Suprapubic skin (tissue), 4 donors: Measurements from ENCODE around the gene SH3BGR. TPM values are rescaled to one million over a fixed set of nuclear protein-coding genes. Genes with fewer than 3 reads are reported as not detected.

ENCODE experiments used
- DNase-seq, 2 donors: peaks; one replicate each; pipeline ENCODE4 v3.0.0-alpha.2; 2019; ENCODE audit warnings: low spot score in 2 of 2
- H3K27ac ChIP-seq: fragments of 200-600 bp; sonication (generic); one replicate; pipeline ENCODE4 v1.5.1; 2019
- H3K27me3 ChIP-seq: fragments of 200-600 bp; sonication (generic); one replicate; pipeline ENCODE4 v1.5.1; 2019
- H3K36me3 ChIP-seq: fragments of 200-600 bp; sonication (generic); one replicate; pipeline ENCODE4 v1.5.1; 2019
- H3K4me1 ChIP-seq: fragments of 200-600 bp; sonication (generic); one replicate; pipeline ENCODE4 v1.5.1; 2019
- H3K4me3 ChIP-seq: fragments of 200-600 bp; sonication (generic); one replicate; pipeline ENCODE4 v1.5.1; 2019; ENCODE audit warnings: mild to moderate bottlenecking
- H3K9me3 ChIP-seq: fragments of 200-600 bp; sonication (generic); one replicate; pipeline ENCODE4 v1.5.1; 2019
- CTCF ChIP-seq, 2 donors: fragments of 200-600 bp in 1 of 2; fragments of 450-650 bp in 1 of 2; sonication (generic) in 1 of 2; IDR thresholded peaks; one replicate each; pipeline ENCODE4 v1.5.1; 2016 to 2019; ENCODE audit warnings: antibody characterized with exemption in 2 of 2, mild to moderate bottlenecking in 1 of 2, moderate library complexity in 1 of 2
- EP300 ChIP-seq: sonication (generic); formaldehyde crosslinking; IDR thresholded peaks from one replicate; pipeline ENCODE4 v1.6.1; 2017; ENCODE audit warnings: antibody characterized with exemption
- POLR2A ChIP-seq, 2 donors: fragments of 450-650 bp; IDR thresholded peaks; one replicate each; pipeline ENCODE4 v1.6.1; 2017; ENCODE audit warnings: antibody characterized with exemption in 2 of 2, mild to moderate bottlenecking in 2 of 2, moderate library complexity in 2 of 2
- POLR2AphosphoS5 ChIP-seq, 3 donors: sonication (generic); formaldehyde crosslinking; IDR thresholded peaks; one replicate each; pipeline ENCODE4 v1.6.1; 2017; ENCODE audit warnings: antibody characterized with exemption in 3 of 3
- WGBS: methylation state at CpG from one replicate; pipeline ENCODE4 v1.1.5; 2018; 5-methylcytosine and 5-hydroxymethylcytosine counted together
- total RNA-seq, 4 donors: library from RNA; depleted of rRNA; stranded (reverse); fragments of >200 nt; gene quantifications; one replicate each; pipeline ENCODE4 v1.1.0, GENCODE V29; 2016

SH3BGR gene
- total RNA-seq, 4 donors from 2014 or later: 0.64 to 1.3 (median 0.68) TPM; not detected in 1

- Histone ChIP-seq H3K4me3 (no peak overlapping the region), H3K27me3 (no peaks in the 10 kb centered on the region), H3K9me3 (no peaks in the 10 kb centered on the region), H3K36me3 (no peaks in the 10 kb centered on the region), H3K27ac (no peak overlapping the region), H3K4me1 (no peaks in the 10 kb centered on the region)
- 91% methylated on average over 4 of the region's 4 CpGs for WGBS
- TF ChIP-seq EP300 (no peak), POLR2A (IDR thresholded peaks at IDR 0.05) (no peak)
- DNase-seq: no peak
Measured at GRCh38 chr21:39480271-39480670, 28.5 kb downstream of the SH3BGR start.

GRCh38 chr21:39481886-39482285 is 30.1 kb downstream of the SH3BGR start:
- H3K27me3 ChIP-seq: no peaks in the 10 kb centered on the region
- no peaks in the 10 kb centered on the region for H3K9me3 ChIP-seq
- H3K36me3 ChIP-seq: no peaks in the 10 kb centered on the region
- no peak overlapping the region for H3K4me3 ChIP-seq
- TF ChIP-seq POLR2AphosphoS5 (IDR thresholded peaks at IDR 0.05) (no peak), CTCF (IDR thresholded peaks at IDR 0.05) (no peak), EP300 (no peak), POLR2A (IDR thresholded peaks at IDR 0.05) (no peak)
- WGBS: 84% methylated on average over 3 of the region's 3 CpGs
- DNase-seq: no peak
- H3K4me1 ChIP-seq: no peaks in the 10 kb centered on the region
- H3K27ac ChIP-seq: no peak overlapping the region

- no peaks in the 10 kb centered on the region for H3K4me1 ChIP-seq
- no peak for DNase-seq
- H3K27me3 ChIP-seq: no peaks in the 10 kb centered on the region
- H3K27ac ChIP-seq: no peak overlapping the region
- H3K9me3 ChIP-seq: no peaks in the 10 kb centered on the region
- no peaks in the 10 kb centered on the region for H3K36me3 ChIP-seq
- no peak overlapping the region for H3K4me3 ChIP-seq
- WGBS: 59% methylated on average over 1 of the region's 1 CpG
- TF ChIP-seq POLR2A (IDR thresholded peaks at IDR 0.05) (no peak), EP300 (no peak), CTCF (IDR thresholded peaks at IDR 0.05) (no peak), POLR2AphosphoS5 (IDR thresholded peaks at IDR 0.05) (no peak)
Measured at GRCh38 chr21:39483917-39484316, 32.1 kb downstream of the SH3BGR start.

GRCh38 chr21:39484711-39485276 is 33.0 kb downstream of the SH3BGR start:
- 80% methylated on average over 6 of the region's 6 CpGs for WGBS
- Histone ChIP-seq H3K27ac (no peak overlapping the region), H3K27me3 (no peaks in the 10 kb centered on the region), H3K36me3 (no peaks in the 10 kb centered on the region), H3K4me1 (no peaks in the 10 kb centered on the region), H3K4me3 (no peak overlapping the region), H3K9me3 (no peaks in the 10 kb centered on the region)
- no peak for TF ChIP-seq POLR2A (IDR thresholded peaks at IDR 0.05)
- TF ChIP-seq EP300: peak; percentile 54
- DNase-seq: no peak

- Histone ChIP-seq H3K27ac (no peak overlapping the region), H3K36me3 (no peaks in the 10 kb centered on the region), H3K27me3 (no peaks in the 10 kb centered on the region), H3K4me3 (no peak overlapping the region), H3K9me3 (no peaks in the 10 kb centered on the region), H3K4me1 (no peaks in the 10 kb centered on the region)
- 87% methylated on average over 1 of the region's 1 CpG for WGBS
- no peak for DNase-seq
- TF ChIP-seq CTCF (IDR thresholded peaks at IDR 0.05) (no peak), POLR2A (IDR thresholded peaks at IDR 0.05) (no peak), POLR2AphosphoS5 (IDR thresholded peaks at IDR 0.05) (no peak), EP300 (no peak)
Measured at GRCh38 chr21:39489380-39489924, 37.7 kb downstream of the SH3BGR start.

GRCh38 chr21:39499156-39499555 is 47.4 kb downstream of the SH3BGR start:
- TF ChIP-seq EP300 (no peak), POLR2AphosphoS5 (IDR thresholded peaks at IDR 0.05) (no peak), POLR2A (IDR thresholded peaks at IDR 0.05) (no peak)
- Histone ChIP-seq H3K36me3 (no peaks in the 10 kb centered on the region), H3K27me3 (no peaks in the 10 kb centered on the region), H3K4me3 (no peak overlapping the region), H3K27ac (no peak overlapping the region), H3K4me1 (no peaks in the 10 kb centered on the region), H3K9me3 (no peaks in the 10 kb centered on the region)
- DNase-seq: no peak
- 93% methylated on average over 1 of the region's 1 CpG for WGBS
